Dendritic cell treated with granulocyte-macrophage colony-stimulating factor and Interleukin-4, amounts not matched to agents 40 ng/mL and 50 ng/mL, for 4 days (primary cell): ENCODE results near the gene CSK.
"Not testable (repeated sequence)": the region's sequence is repeated elsewhere in the genome, so short reads cannot be mapped to it uniquely, and the experiment has no call there.

Source experiments
- H3K27ac Mint-ChIP-seq: one replicate; pipeline ENCODE4 v1.8.0; 2022; ENCODE audit warnings: mild to moderate bottlenecking, mixed read lengths
- H3K27me3 Mint-ChIP-seq: one replicate; pipeline ENCODE4 v1.8.0; 2022; ENCODE audit warnings: mild to moderate bottlenecking, mixed read lengths
- H3K36me3 Mint-ChIP-seq: one replicate; pipeline ENCODE4 v1.8.0; 2022; ENCODE audit warnings: low read depth, mixed read lengths
- H3K4me1 Mint-ChIP-seq: one replicate; pipeline ENCODE4 v1.8.0; 2022; ENCODE audit warnings: low read depth, mixed read lengths
- H3K4me3 Mint-ChIP-seq: one replicate; pipeline ENCODE4 v1.8.0; 2022; ENCODE audit warnings: mild to moderate bottlenecking, moderate library complexity, mixed read lengths
- H3K9me3 Mint-ChIP-seq: one replicate; pipeline ENCODE4 v1.8.0; 2022; ENCODE audit warnings: mixed read lengths
- intact Hi-C: fragments of 100-400 bp; cut with micrococcal nuclease; formaldehyde crosslinking; loops from one replicate; pipeline ENCODE4 v1.15.0; 2022

CSK gene

GRCh38 chr15:74777769-74778598 lies 3.9 kb upstream of the CSK start:
- Mint-ChIP-seq H3K4me3 (peak overlapping the region; percentile 32), H3K27ac (peak overlapping the region; percentile 93), H3K4me1 (peaks cover 78% of the 10 kb centered on the region), H3K9me3 (no peaks in the 10 kb centered on the region), H3K27me3 (no peaks in the 10 kb centered on the region), H3K36me3 (peaks cover 7% of the 10 kb centered on the region)
- intact Hi-C loops: loop anchor here (5.0 kb wide), 1 partner anchor 159 kb away; the partner anchor contains the start of gene COX5A

GRCh38 chr15:74778599-74778970 lies 3.3 kb upstream of the CSK start:
- Mint-ChIP-seq H3K27me3 (no peaks in the 10 kb centered on the region), H3K9me3 (no peaks in the 10 kb centered on the region), H3K27ac (peak overlapping the region; percentile 93), H3K4me3 (no peak overlapping the region), H3K4me1 (peaks cover 78% of the 10 kb centered on the region), H3K36me3 (peaks cover 13% of the 10 kb centered on the region)
- intact Hi-C loops: loop anchor here (5.0 kb wide), 1 partner anchor 159 kb away; the partner anchor contains the start of gene COX5A

DNA sequence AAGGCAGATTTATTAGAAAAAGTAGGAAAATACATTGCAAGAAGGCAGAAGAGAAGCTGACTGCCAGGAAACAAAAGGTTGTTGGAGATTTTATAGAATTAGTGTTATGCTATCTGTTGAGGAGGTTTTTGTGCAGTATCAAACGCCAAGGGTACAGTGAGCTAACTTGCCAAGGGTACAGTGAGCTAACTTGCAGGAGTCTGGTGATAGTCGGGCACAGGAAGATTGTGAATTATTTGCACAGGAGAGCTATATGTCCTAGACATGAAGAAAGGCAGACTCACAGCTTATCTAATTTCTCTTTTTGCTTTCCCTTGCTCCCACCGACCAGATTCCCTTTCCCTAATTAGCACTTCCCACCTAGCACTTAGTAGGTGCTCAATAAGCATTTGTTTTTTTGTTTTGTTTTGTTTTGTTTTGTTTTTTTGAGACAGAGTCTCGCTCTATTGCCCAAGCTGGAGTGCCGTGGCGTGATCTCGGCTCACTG lies 2.7 kb upstream of the CSK start:
- H3K27me3 Mint-ChIP-seq: no peaks in the 10 kb centered on the region
- peaks cover 78% of the 10 kb centered on the region for H3K4me1 Mint-ChIP-seq
- H3K27ac Mint-ChIP-seq: peak overlapping the region; percentile 93
- peaks cover 19% of the 10 kb centered on the region for H3K36me3 Mint-ChIP-seq
- no peak overlapping the region for H3K4me3 Mint-ChIP-seq
- no peaks in the 10 kb centered on the region for H3K9me3 Mint-ChIP-seq
- intact Hi-C loops: loop anchor here (5.0 kb wide), 1 partner anchor 158 kb away; the partner anchor contains the start of gene COX5A

DNA sequence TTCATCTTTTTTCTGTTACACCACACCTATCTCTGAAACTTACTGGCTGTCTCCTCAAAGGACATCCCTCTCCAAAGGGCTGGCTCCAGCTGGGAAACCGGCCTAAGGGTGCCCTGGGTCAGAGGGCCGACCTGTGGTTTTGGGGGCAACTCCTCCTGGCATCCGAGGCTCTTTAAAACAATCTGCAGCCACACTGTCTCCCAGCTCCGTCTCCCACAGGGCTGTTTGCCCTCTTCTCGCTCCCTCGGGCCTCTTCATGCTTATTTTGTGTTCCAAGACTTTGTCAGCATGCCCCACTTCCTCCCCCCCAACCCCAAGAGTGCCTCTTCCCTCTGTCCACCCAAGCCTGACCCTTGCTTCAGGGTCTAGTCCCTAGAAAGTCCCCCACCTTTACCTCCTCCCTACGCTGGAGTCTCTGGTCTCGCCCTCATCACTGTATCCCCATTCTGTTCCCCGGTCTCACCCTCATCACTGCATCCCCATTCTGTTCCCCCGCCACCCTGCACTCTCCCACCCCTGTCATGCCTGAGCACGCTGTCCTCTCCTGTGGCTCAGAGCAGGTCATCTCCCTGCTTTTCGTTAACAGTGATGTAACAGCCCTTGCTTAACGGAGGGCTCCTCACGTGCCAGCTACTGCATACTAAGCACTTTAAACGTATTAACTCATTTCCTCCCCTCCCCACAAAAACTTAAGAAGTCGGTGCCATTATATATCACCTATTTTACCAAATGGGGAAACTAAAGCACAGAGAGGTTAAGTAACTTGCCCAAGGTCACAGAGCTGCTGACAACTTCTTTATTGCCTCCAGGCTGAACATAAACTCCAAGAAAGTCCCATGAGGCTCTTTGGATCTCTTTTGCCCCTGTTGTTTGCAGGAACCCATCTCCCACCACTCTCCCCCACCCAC lies 1.1 kb upstream of the CSK start:
- H3K27ac Mint-ChIP-seq: peak overlapping the region; percentile 93
- intact Hi-C loops: no loop called here
- H3K4me1 Mint-ChIP-seq: peaks cover 83% of the 10 kb centered on the region
- peak overlapping the region; percentile 77 for H3K4me3 Mint-ChIP-seq
- no peaks in the 10 kb centered on the region for H3K9me3 Mint-ChIP-seq
- peaks cover 35% of the 10 kb centered on the region for H3K36me3 Mint-ChIP-seq
- no peaks in the 10 kb centered on the region for H3K27me3 Mint-ChIP-seq

DNA sequence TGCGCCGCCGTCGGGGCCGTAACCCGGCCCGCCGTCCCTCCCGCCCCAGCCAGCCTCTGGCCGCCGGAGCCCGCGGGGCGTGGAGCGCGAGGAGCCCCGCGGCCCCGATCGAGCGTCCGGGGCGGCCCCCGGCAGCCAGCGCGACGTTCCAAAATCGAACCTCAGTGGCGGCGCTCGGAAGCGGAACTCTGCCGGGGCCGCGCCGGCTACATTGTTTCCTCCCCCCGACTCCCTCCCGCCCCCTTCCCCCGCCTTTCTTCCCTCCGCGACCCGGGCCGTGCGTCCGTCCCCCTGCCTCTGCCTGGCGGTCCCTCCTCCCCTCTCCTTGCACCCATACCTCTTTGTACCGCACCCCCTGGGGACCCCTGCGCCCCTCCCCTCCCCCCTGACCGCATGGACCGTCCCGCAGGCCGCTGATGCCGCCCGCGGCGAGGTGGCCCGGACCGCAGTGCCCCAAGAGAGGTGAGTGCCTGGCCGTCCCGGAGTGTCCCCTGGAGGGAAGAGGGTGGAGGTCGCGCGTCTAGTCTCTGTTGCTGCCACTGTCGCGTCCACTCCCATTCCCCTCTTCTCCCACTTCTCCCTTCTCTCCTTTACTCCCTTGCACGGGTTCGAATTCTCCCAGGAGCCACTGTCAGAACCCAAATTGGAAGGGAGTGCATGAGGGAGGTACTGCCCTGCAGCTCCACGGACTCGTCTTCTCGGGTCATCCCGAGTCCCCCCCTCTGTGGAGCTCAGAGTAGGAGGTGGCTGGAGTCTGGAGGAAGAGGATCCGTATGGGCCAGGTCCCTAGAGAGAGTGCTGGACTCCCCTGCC lies 585 bp downstream of the CSK start:
- H3K9me3 Mint-ChIP-seq: no peaks in the 10 kb centered on the region
- H3K27me3 Mint-ChIP-seq: no peaks in the 10 kb centered on the region
- peak overlapping the region; percentile 97 for H3K4me3 Mint-ChIP-seq
- intact Hi-C loops: no loop called here
- H3K4me1 Mint-ChIP-seq: peaks cover 83% of the 10 kb centered on the region
- H3K36me3 Mint-ChIP-seq: peaks cover 39% of the 10 kb centered on the region
- peak overlapping the region; percentile 93 for H3K27ac Mint-ChIP-seq

DNA sequence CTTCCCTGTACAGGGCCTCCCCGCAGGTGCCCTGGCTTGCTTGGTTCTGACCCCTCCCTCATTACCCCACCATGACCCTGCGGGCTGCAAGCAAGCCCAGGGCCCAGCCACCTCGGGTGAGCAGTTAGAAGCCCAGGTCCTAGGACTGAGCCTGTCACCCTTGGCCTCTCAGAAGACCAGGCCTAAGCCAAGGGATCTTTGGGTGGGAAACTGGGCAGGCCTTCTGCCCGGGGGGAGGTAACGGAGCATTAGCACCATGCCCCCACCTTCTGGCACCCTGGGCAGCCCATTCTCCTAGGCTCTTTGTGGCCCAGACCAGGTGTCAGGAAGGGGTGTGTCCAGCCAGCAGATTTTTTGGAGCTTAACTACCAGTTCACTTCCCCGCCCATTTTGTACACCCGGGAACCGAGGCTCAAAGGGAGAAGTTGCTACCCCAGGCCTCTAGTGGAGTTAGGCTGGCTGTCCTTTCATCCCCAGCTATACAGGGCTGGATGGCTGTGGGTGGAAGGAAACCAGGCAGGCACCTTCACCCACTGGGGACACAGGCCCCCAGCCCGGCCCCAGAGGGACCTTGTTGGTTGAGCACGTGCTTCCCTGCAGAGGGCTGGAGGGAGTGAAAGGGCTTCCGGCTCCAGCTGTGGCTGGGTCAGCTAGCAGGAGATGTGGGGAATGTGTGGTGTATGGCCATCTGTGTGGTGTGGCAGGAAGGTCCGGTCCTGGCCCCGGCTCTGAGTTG lies 1.4 kb downstream of the CSK start:
- Mint-ChIP-seq H3K9me3 (no peaks in the 10 kb centered on the region), H3K4me3 (peak overlapping the region; percentile 97), H3K4me1 (peaks cover 83% of the 10 kb centered on the region), H3K27me3 (no peaks in the 10 kb centered on the region), H3K27ac (peak overlapping the region; percentile 93), H3K36me3 (peaks cover 39% of the 10 kb centered on the region)
- intact Hi-C loops: no loop called here

GRCh38 chr15:74783808-74784175 lies 1.9 kb downstream of the CSK start:
- H3K36me3 Mint-ChIP-seq: peaks cover 39% of the 10 kb centered on the region
- intact Hi-C loops: no loop called here
- no peaks in the 10 kb centered on the region for H3K9me3 Mint-ChIP-seq
- H3K4me3 Mint-ChIP-seq: peak overlapping the region; percentile 97
- no peaks in the 10 kb centered on the region for H3K27me3 Mint-ChIP-seq
- peaks cover 83% of the 10 kb centered on the region for H3K4me1 Mint-ChIP-seq
- peak overlapping the region; percentile 93 for H3K27ac Mint-ChIP-seq

GRCh38 chr15:74784426-74785193 lies 2.7 kb downstream of the CSK start:
- Mint-ChIP-seq H3K27ac (peak overlapping the region; percentile 93), H3K27me3 (no peaks in the 10 kb centered on the region), H3K9me3 (no peaks in the 10 kb centered on the region), H3K36me3 (peaks cover 46% of the 10 kb centered on the region), H3K4me1 (peaks cover 83% of the 10 kb centered on the region), H3K4me3 (peak overlapping the region; percentile 97)
- intact Hi-C loops: loop anchor here (5.0 kb wide), 1 partner anchor 668 kb away; the partner anchor contains the start of gene SIN3A

DNA sequence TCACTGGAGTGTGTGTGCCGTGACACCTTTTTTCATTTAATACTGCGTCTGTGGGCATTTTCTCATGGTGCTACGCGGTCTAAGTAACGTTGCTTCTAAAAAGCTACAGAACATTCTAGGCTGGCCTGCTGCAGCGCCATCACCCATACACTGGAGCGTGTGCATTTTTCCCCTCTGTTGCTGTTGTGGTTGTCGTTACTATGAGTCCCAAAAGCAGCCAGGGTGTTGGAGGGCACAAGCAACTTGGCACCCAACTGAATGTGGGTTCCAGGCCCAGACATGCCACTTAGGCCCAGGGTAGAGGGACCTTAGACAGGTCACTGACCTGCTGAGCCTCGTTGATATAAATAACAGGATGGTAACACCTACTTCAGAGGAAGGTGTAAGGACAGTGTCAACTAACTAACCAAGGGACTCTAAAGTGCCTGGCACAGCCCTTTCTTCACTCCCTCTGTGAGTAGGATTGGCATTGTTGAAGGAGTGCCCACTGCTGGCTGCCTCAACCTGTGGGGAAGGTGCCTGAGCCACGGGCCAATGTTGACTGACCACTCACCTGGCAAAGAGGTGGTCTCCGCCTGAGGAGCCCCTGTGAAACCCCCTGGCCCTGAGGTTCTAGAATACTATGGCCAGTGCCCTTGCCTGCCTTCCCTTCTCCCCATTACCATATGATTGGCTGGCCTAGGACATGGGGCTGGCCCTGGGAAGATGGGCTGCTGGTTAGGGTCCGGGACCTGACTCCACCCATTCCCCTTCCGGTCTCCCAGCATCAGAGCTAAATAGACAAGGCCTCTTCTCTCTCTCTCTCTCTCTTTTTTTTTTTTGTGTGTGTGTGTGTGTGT lies 3.5 kb downstream of the CSK start:
- peak overlapping the region; percentile 93 for H3K27ac Mint-ChIP-seq

GRCh38 chr15:74786081-74786480 lies 4.2 kb downstream of the CSK start:
- H3K27me3 Mint-ChIP-seq, H3K9me3 Mint-ChIP-seq: not testable (repeated sequence)
- H3K4me3 Mint-ChIP-seq: peak overlapping the region; percentile 97
- intact Hi-C loops: loop anchor here (2.0 to 5.0 kb wide), 2 partner anchors 15 to 666 kb away; partner anchors contain the start of gene SIN3A
- H3K4me1 Mint-ChIP-seq: peaks cover 82% of the 10 kb centered on the region
- H3K27ac Mint-ChIP-seq: peak overlapping the region; percentile 93
- peaks cover 58% of the 10 kb centered on the region for H3K36me3 Mint-ChIP-seq

More for the DNA sequence above, 3.5 kb downstream of the CSK start:
- Mint-ChIP-seq H3K4me3 (peak overlapping the region; percentile 97), H3K4me1 (peaks cover 83% of the 10 kb centered on the region), H3K36me3 (peaks cover 52% of the 10 kb centered on the region), H3K27me3 (no peaks in the 10 kb centered on the region), H3K9me3 (no peaks in the 10 kb centered on the region)
- intact Hi-C loops: loop anchor here (2.0 to 5.0 kb wide), 2 partner anchors 15 to 667 kb away; partner anchors contain the start of gene SIN3A

DNA sequence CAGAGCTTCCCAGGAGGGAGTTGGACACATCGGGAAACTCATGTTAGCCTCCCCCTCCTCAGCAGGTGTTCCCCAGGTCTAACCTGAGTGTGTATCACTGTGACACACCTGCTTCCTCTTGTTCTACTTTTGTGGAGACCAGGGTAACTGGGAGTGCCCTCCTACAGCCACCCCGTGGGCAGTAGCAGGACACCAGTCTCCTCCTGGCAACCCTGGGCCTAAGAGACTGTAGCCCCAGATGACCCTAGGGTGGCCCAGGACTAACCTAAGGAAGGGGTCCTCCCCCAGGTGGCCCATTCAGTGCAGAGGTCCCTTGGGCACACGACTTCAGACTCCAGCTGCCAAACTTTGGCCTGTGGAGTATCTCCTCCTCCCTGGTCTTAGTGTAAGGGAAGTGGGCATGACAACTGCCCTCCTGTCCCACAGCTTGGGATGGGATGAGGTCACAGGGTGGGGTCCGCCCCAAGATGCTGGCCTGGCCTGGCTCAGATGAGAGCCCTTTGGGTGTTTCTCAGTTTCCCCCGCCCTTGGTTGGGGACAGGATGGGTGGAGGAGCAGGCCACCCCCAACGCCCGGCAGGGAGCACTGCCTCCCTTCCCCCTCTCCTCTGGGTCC lies 4.8 kb downstream of the CSK start:
- H3K27me3 Mint-ChIP-seq: no peaks in the 10 kb centered on the region
- intact Hi-C loops: loop anchor here (2.0 to 5.0 kb wide), 2 partner anchors 14 to 666 kb away; partner anchors contain the start of gene SIN3A
- H3K9me3 Mint-ChIP-seq: no peaks in the 10 kb centered on the region
- peak overlapping the region; percentile 97 for H3K4me3 Mint-ChIP-seq
- peak overlapping the region; percentile 93 for H3K27ac Mint-ChIP-seq
- H3K4me1 Mint-ChIP-seq: peaks cover 82% of the 10 kb centered on the region
- peaks cover 63% of the 10 kb centered on the region for H3K36me3 Mint-ChIP-seq
